Right atrium auricular region (tissue), 2 donors: ENCODE measurements around the gene FANCC. TPM values are rescaled to one million over a fixed set of nuclear protein-coding genes. Genes with fewer than 3 reads are reported as not detected.
A peak's percentile ranks its signal among the peaks of the same experiment; 100 is the strongest.

Source experiments
- DNase-seq: peaks from one replicate; pipeline ENCODE4 v3.0.0-alpha.2; 2019; ENCODE audit warnings: low spot score
- H3K27ac ChIP-seq, 2 donors: fragments of 200-600 bp; sonication (generic); 1 replicate in 1 of 2; 2 replicates in 1 of 2; pipeline ENCODE4 v1.5.1; 2016 to 2019
- H3K27me3 ChIP-seq, 2 donors: fragments of 200-600 bp; sonication (generic); one replicate each; pipeline versions ENCODE4 v1.5.1 to v1.6.0; 2017 to 2019
- H3K36me3 ChIP-seq: fragments of 200-600 bp; sonication (generic); one replicate; pipeline ENCODE4 v1.5.1; 2016
- H3K4me1 ChIP-seq, 2 donors: fragments of 200-600 bp; sonication (generic); one replicate each; pipeline versions ENCODE4 v1.5.1 to v1.6.0; 2017 to 2019
- H3K4me3 ChIP-seq, 2 donors: fragments of 200-600 bp; sonication (generic); 1 replicate in 1 of 2; 2 replicates in 1 of 2; pipeline ENCODE4 v1.5.1; 2017 to 2019; ENCODE audit warnings: mild to moderate bottlenecking in 1 of 2, moderate library complexity in 1 of 2
- H3K9me3 ChIP-seq, 2 donors: fragments of 200-600 bp; sonication (generic); one replicate each; pipeline ENCODE4 v1.5.1; 2019
- CTCF ChIP-seq, 2 donors: fragments of 200-600 bp; sonication (generic); IDR thresholded peaks; one replicate each; pipeline ENCODE4 v1.5.1; 2019; ENCODE audit warnings: antibody characterized with exemption in 2 of 2
- total RNA-seq, 2 donors: library from RNA; depleted of rRNA; stranded (reverse); fragments of >200 nt; gene quantifications; one replicate each; pipeline ENCODE4 v1.1.0, GENCODE V29; 2016

The FANCC gene
- total RNA-seq, 2 donors from 2014 or later, result 1.8 to 6.2 TPM

DNA sequence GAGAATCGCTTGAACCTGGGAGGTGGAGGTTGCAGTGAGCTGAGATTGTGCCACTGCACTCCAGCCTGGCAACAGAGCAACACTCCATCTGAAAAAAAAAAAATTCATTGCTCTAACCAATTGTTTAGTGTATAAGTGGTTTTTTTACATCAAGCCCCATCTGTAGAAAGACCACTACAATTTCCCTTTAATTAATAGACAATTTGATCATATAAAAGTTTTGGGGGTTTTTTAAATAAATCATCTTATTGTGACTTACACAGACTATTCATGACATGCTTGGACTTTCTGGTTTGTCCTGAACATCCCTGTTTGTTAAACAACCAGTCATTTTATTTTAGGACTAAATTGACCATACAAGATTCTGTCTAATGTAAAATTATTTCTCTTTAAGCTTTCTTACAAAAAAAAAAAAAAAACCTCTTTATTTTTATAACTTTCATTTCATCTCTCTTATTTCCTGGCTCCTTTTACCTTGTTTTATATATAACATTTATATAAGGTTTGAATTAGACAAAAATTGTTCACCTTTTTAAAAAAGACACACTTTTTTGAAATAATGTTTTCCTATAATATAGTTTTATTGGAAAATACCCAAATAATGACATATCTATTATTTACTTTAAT lies 9.8 kb upstream of the FANCC start:
- no peaks in the 10 kb centered on the region for H3K27me3 ChIP-seq
- H3K36me3 ChIP-seq, result no peaks in the 10 kb centered on the region
- H3K4me1 ChIP-seq, result no peaks in the 10 kb centered on the region
- H3K27ac ChIP-seq, result no peak overlapping the region
- no peak for TF ChIP-seq CTCF (IDR thresholded peaks at IDR 0.05)
- H3K9me3 ChIP-seq, result no peaks in the 10 kb centered on the region
- no peak for DNase-seq
- no peak overlapping the region for H3K4me3 ChIP-seq

- Histone ChIP-seq H3K4me1 (no peaks in the 10 kb centered on the region), H3K27me3 (no peaks in the 10 kb centered on the region), H3K27ac (no peak overlapping the region), H3K4me3 (no peak overlapping the region), H3K9me3 (no peaks in the 10 kb centered on the region), H3K36me3 (no peaks in the 10 kb centered on the region)
- no peak for DNase-seq
- TF ChIP-seq CTCF (IDR thresholded peaks at IDR 0.05), result no peak
These were observed 7.7 kb upstream of the FANCC start for GRCh38 chr9:95325221-95325620.

- no peak for TF ChIP-seq CTCF (IDR thresholded peaks at IDR 0.05)
- peak overlapping the region; percentile 86 to 96 for H3K4me3 ChIP-seq
- peaks cover 0 to 6% of the 10 kb centered on the region in 2 donors for H3K4me1 ChIP-seq
- no peaks in the 10 kb centered on the region for H3K9me3 ChIP-seq
- H3K36me3 ChIP-seq, result no peaks in the 10 kb centered on the region
- DNase-seq, result no peak
- H3K27ac ChIP-seq, result peak overlapping the region; percentile 93 to 97
- no peaks in the 10 kb centered on the region for H3K27me3 ChIP-seq
These were observed 343 bp upstream of the FANCC start for GRCh38 chr9:95317893-95318211.

GRCh38 chr9:95316794-95317118 lies 753 bp downstream of the FANCC start:
- no peaks in the 10 kb centered on the region for H3K36me3 ChIP-seq
- no peak for TF ChIP-seq CTCF (IDR thresholded peaks at IDR 0.05)
- H3K4me3 ChIP-seq, result peak overlapping the region; percentile 86 to 96
- no peak for DNase-seq
- H3K9me3 ChIP-seq, result no peaks in the 10 kb centered on the region
- H3K27me3 ChIP-seq, result no peaks in the 10 kb centered on the region
- peaks cover 0 to 9% of the 10 kb centered on the region in 2 donors for H3K4me1 ChIP-seq
- H3K27ac ChIP-seq, result peak overlapping the region; percentile 93 to 97

DNA sequence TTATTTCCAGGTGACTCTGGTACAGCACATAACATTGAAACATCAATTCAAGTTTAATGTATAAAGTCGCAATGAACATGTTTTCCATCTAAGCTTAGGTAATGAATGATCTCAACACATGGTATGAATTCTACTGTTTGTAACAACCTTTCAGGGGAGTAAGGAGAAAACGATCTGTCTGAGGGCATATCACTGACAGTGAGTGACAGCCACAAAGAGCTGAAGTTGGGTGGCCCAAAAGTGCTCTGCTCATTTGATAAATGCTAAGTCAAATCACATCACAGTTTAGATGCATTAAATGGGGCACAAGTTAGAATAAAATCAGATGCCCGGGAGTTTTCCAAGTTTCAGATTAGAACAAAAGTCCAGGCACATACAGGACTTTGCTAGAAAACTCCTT lies 1.2 kb downstream of the FANCC start:
- H3K9me3 ChIP-seq, result no peaks in the 10 kb centered on the region
- peak overlapping the region; percentile 86 to 96 for H3K4me3 ChIP-seq
- no peak for TF ChIP-seq CTCF (IDR thresholded peaks at IDR 0.05)
- peaks cover 0 to 9% of the 10 kb centered on the region in 2 donors for H3K4me1 ChIP-seq
- peak overlapping the region; percentile 93 to 97 for H3K27ac ChIP-seq
- no peak for DNase-seq
- H3K36me3 ChIP-seq, result no peaks in the 10 kb centered on the region
- H3K27me3 ChIP-seq, result no peaks in the 10 kb centered on the region

GRCh38 chr9:95315108-95315746 lies 2.3 kb downstream of the FANCC start:
- DNase-seq, result no peak
- Histone ChIP-seq H3K4me1 (peaks cover 0 to 9% of the 10 kb centered on the region in 2 donors), H3K27ac (no peak overlapping the region), H3K9me3 (no peaks in the 10 kb centered on the region), H3K36me3 (no peaks in the 10 kb centered on the region), H3K4me3 (no peak overlapping the region), H3K27me3 (no peaks in the 10 kb centered on the region)
- no peak for TF ChIP-seq CTCF (IDR thresholded peaks at IDR 0.05)
